Mesothelial cell of epicardium (in vitro differentiated cells): ENCODE results near the gene CADM1. TPM values are rescaled to one million over a fixed set of nuclear protein-coding genes. Genes with fewer than 3 reads are reported as not detected.

Experiments used
- DNase-seq, 2 experiments: peaks; one replicate each; pipeline ENCODE4 v3.0.0; 2021; ENCODE audit warnings: low spot score in 2 of 2; ENCODE audit not compliant: unreplicated experiment in 2 of 2
- H3K27ac Mint-ChIP-seq: 2 replicates; pipeline ENCODE4 v1.8.0; 2021; ENCODE audit warnings: mixed read lengths
- H3K27me3 Mint-ChIP-seq: 2 replicates; pipeline ENCODE4 v1.8.0; 2021; ENCODE audit warnings: low read depth, mixed read lengths
- H3K36me3 Mint-ChIP-seq: 2 replicates; pipeline ENCODE4 v1.8.0; 2021; ENCODE audit warnings: mixed read lengths
- H3K4me1 Mint-ChIP-seq: 2 replicates; pipeline ENCODE4 v1.8.0; 2021; ENCODE audit warnings: mixed read lengths
- H3K4me3 Mint-ChIP-seq: 2 replicates; pipeline ENCODE4 v1.8.0; 2021; ENCODE audit warnings: mild to moderate bottlenecking, moderate library complexity, mixed read lengths
- H3K9me3 Mint-ChIP-seq: 2 replicates; pipeline ENCODE4 v1.8.0; 2021; ENCODE audit warnings: mixed read lengths
- total RNA-seq: library from RNA; stranded (reverse); gene quantifications from 3 replicates; pipeline ENCODE4 v1.2.1, GENCODE V29; 2021
- TF ChIP-seq, protein P1 (sequence below): fragments of 200-600 bp; sonication (generic); IDR thresholded peaks from one replicate; pipeline ENCODE4 v1.5.0; 2021; ENCODE audit warnings: antibody characterized with exemption; ENCODE audit not compliant: unreplicated experiment

The CADM1 gene
- total RNA-seq, 1 donor from 2014 or later, result 60.9 TPM

- Mint-ChIP-seq H3K27me3 (peaks cover 5% of the 10 kb centered on the region), H3K4me1 (peaks cover 22% of the 10 kb centered on the region), H3K36me3 (no peaks in the 10 kb centered on the region), H3K27ac (no peak overlapping the region), H3K4me3 (no peak overlapping the region), H3K9me3 (no peaks in the 10 kb centered on the region)
- no peak for DNase-seq
- TF ChIP-seq, protein P1, sequence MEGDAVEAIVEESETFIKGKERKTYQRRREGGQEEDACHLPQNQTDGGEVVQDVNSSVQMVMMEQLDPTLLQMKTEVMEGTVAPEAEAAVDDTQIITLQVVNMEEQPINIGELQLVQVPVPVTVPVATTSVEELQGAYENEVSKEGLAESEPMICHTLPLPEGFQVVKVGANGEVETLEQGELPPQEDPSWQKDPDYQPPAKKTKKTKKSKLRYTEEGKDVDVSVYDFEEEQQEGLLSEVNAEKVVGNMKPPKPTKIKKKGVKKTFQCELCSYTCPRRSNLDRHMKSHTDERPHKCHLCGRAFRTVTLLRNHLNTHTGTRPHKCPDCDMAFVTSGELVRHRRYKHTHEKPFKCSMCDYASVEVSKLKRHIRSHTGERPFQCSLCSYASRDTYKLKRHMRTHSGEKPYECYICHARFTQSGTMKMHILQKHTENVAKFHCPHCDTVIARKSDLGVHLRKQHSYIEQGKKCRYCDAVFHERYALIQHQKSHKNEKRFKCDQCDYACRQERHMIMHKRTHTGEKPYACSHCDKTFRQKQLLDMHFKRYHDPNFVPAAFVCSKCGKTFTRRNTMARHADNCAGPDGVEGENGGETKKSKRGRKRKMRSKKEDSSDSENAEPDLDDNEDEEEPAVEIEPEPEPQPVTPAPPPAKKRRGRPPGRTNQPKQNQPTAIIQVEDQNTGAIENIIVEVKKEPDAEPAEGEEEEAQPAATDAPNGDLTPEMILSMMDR, result no peak
These were observed 2.2 kb downstream of the CADM1 start for GRCh38 chr11:115501893-115502589.

GRCh38 chr11:115501502-115501892 lies 2.7 kb downstream of the CADM1 start:
- Mint-ChIP-seq H3K27me3 (peaks cover 2% of the 10 kb centered on the region), H3K4me1 (peaks cover 22% of the 10 kb centered on the region), H3K27ac (no peak overlapping the region), H3K36me3 (no peaks in the 10 kb centered on the region), H3K4me3 (no peak overlapping the region), H3K9me3 (no peaks in the 10 kb centered on the region)
- DNase-seq, result no peak
- TF ChIP-seq, protein P1, result no peak

- peaks cover 2% of the 10 kb centered on the region for H3K27me3 Mint-ChIP-seq
- no peak overlapping the region for H3K4me3 Mint-ChIP-seq
- no peaks in the 10 kb centered on the region for H3K9me3 Mint-ChIP-seq
- peaks cover 21% of the 10 kb centered on the region for H3K4me1 Mint-ChIP-seq
- TF ChIP-seq, protein P1, result no peak
- H3K27ac Mint-ChIP-seq, result no peak overlapping the region
- H3K36me3 Mint-ChIP-seq, result no peaks in the 10 kb centered on the region
- no peak for DNase-seq
These were observed 3.4 kb downstream of the CADM1 start for GRCh38 chr11:115500547-115501501.

DNA sequence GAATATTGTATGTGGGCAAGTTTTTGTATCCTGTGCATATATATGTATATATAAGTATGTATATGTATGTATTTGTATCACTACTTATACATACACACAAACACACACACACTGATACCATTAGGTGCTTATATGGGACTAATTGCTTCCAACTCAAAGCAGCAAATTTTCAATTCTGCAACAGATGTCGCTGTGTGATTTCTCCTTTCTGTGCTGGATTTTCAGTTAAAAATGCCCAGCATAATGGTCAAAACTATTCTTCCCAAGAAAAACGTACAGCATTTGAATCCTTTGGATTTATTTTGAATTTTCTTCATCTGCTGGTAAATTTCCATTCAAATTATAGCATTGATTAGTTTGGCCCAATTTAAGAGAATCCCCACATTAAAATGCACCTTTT lies 4.3 kb downstream of the CADM1 start:
- TF ChIP-seq, protein P1, result no peak

DNA sequence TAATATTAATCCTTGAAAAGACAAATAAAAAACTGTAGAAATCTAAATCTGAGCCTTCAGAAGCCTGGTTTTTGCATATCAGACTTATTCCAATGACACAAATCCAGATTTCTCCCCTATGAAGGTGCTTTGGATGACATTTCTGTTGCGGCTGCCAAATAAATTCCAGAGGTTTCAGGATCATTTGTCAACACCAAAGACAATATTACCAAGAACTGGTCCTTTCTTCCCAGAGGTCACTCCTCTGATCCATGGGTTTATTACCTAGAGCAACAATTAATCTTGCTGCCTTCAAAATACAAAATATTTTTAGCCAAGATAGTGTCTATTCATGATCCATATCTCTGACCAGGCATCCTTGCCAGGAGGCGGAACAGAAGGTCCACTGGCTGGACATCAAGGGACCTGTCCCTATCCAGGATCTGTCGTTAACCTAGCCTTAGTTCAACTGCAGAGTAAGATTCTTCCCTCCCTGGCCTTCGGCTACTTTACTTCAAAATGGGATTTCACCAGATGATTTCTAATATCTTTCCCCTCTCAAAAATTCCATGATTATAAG lies 4.9 kb downstream of the CADM1 start:
- Mint-ChIP-seq H3K27me3 (no peaks in the 10 kb centered on the region), H3K9me3 (no peaks in the 10 kb centered on the region), H3K27ac (no peak overlapping the region), H3K4me1 (peaks cover 19% of the 10 kb centered on the region), H3K36me3 (no peaks in the 10 kb centered on the region), H3K4me3 (no peak overlapping the region)
- no peak for DNase-seq
- TF ChIP-seq, protein P1, result no peak

More for the DNA sequence above, 4.3 kb downstream of the CADM1 start:
- Mint-ChIP-seq H3K4me1 (peaks cover 20% of the 10 kb centered on the region), H3K4me3 (no peak overlapping the region), H3K9me3 (no peaks in the 10 kb centered on the region), H3K36me3 (no peaks in the 10 kb centered on the region), H3K27ac (no peak overlapping the region), H3K27me3 (no peaks in the 10 kb centered on the region)
- DNase-seq, result no peak
